Occipital lobe (tissue), 2 donors: ENCODE data around the gene AMIGO3. TPM values are rescaled to one million over a fixed set of nuclear protein-coding genes. Genes with fewer than 3 reads are reported as not detected.
A peak's percentile ranks its signal among the peaks of the same experiment; 100 is the strongest.
"Not testable (repeated sequence)": the region's sequence is repeated elsewhere in the genome, so short reads cannot be mapped to it uniquely, and the experiment has no call there.

ENCODE experiments used
- DNase-seq: peaks from one replicate; lab custom pipeline; 2025; lab: John Stamatoyannopoulos, UW
- total RNA-seq: library from RNA; depleted of rRNA; stranded (reverse); fragments of >200 nt; gene quantifications from one replicate; pipeline ENCODE4 v1.2.3, GENCODE V29; 2014

AMIGO3 gene
- total RNA-seq, 1 donor from 2014 or later = 0.78 TPM

- DNase-seq = no peak
Observed at GRCh38 chr3:49712166-49712565, 7.3 kb downstream of the AMIGO3 start.

- DNase-seq = no peak
Observed at GRCh38 chr3:49711489-49711888, 8.0 kb downstream of the AMIGO3 start.

- no peak for DNase-seq
Observed at GRCh38 chr3:49709852-49710251, 9.6 kb downstream of the AMIGO3 start.

GRCh38 chr3:49707113-49707480 lies 12.4 kb downstream of the AMIGO3 start:
- DNase-seq = no peak

- no peak for DNase-seq
Observed at GRCh38 chr3:49706456-49707112, 12.9 kb downstream of the AMIGO3 start.

- DNase-seq = no peak
Observed at GRCh38 chr3:49705390-49705960, 14.0 kb downstream of the AMIGO3 start.

GRCh38 chr3:49704629-49705028 lies 14.9 kb downstream of the AMIGO3 start:
- DNase-seq = no peak

- no peak for DNase-seq
Observed at GRCh38 chr3:49703956-49704355, 15.5 kb downstream of the AMIGO3 start.

- DNase-seq = peak; percentile 40
Observed at GRCh38 chr3:49703443-49703927, 16.0 kb downstream of the AMIGO3 start.

GRCh38 chr3:49702672-49703071 lies 16.8 kb downstream of the AMIGO3 start:
- no peak for DNase-seq

- DNase-seq = no peak
Observed at GRCh38 chr3:49701388-49702077, 18.0 kb downstream of the AMIGO3 start.

- no peak for DNase-seq
Observed at GRCh38 chr3:49700453-49701128, 18.9 kb downstream of the AMIGO3 start.

GRCh38 chr3:49700014-49700413 lies 19.5 kb downstream of the AMIGO3 start:
- DNase-seq = no peak

- DNase-seq = no peak
Observed at GRCh38 chr3:49699281-49699979, 20.1 kb downstream of the AMIGO3 start.

- DNase-seq = not testable (repeated sequence)
Observed at GRCh38 chr3:49695350-49696015, 24.0 kb downstream of the AMIGO3 start.

- DNase-seq = not testable (repeated sequence)
Observed at GRCh38 chr3:49694409-49695070, 24.9 kb downstream of the AMIGO3 start.

GRCh38 chr3:49691481-49691880 lies 28.0 kb downstream of the AMIGO3 start:
- DNase-seq = not testable (repeated sequence)

- DNase-seq = not testable (repeated sequence)
Observed at GRCh38 chr3:49690856-49691255, 28.6 kb downstream of the AMIGO3 start.

GRCh38 chr3:49689908-49690624 lies 29.4 kb downstream of the AMIGO3 start:
- not testable (repeated sequence) for DNase-seq
